ENCODE results near the gene RNPC3. TPM values are rescaled to one million over a fixed set of nuclear protein-coding genes. Genes with fewer than 3 reads are reported as not detected.
A peak's percentile ranks its signal among the peaks of the same experiment; 100 is the strongest.
"Not testable (repeated sequence)": the region's sequence is repeated elsewhere in the genome, so short reads cannot be mapped to it uniquely, and the experiment has no call there.

The RNPC3 gene
- total and polyA plus RNA-seq, 2 experiments from 2014 or later, result 4.4 to 8.1 TPM

DNA sequence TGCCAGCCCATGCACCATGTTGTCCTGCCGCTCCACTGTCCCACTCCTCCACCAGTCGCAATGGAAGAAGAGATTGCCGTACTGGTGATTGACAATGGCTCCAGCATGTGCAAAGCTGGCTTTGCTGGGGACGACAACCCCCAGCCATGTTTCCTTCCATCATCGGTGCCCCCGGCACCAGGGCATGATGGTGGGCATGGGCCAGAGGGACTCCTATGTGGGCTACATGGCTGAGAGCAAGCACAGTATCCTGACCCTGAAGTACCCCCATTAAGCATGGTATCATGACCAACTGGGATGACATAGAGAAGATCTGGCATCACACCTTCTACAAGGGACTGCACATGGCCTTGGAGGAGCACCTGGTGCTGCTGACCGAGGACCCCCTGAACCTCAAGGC lies 44.0 kb downstream of the RNPC3 start:
- Histone ChIP-seq H3K9me2 (ENCODE audit: insufficient read depth) (no peaks in the 10 kb centered on the region), H3K79me2 (ENCODE audit: insufficient read depth) (no peaks in the 10 kb centered on the region), H4K20me1 (ENCODE audit: insufficient read depth) (no peaks in the 10 kb centered on the region), H2AFZ (no peak overlapping the region), H3F3A (ENCODE audit: insufficient read depth) (no peaks in the 10 kb centered on the region), H3K27me3 (replicated peaks; ENCODE audit: insufficient read depth) (no peaks in the 10 kb centered on the region), H3K4me2 (ENCODE audit: unreplicated experiment) (no peak overlapping the region), H3K4me1 (ENCODE audit: insufficient read depth) (no peaks in the 10 kb centered on the region), H3K36me3 (ENCODE audit: low read depth) (no peaks in the 10 kb centered on the region), H3K9ac (no peak overlapping the region), H3K27ac (no peak overlapping the region), H3K9me3 (ENCODE audit: low read depth) (no peaks in the 10 kb centered on the region), H3K4me3 (no peak overlapping the region)
- WGBS, 2 experiments (ENCODE audit: low coverage in 1 of 2, low lambda C conversion rate in 2 of 2, missing lambda C conversion rate in 2 of 2), result 71 to 82% methylated on average over 7 of the region's 7 CpGs
- TF ChIP-seq EZH2 (IDR thresholded peaks at IDR 0.05; ENCODE audit: insufficient read depth, poor library complexity, severe bottlenecking), result no peak
- TF ChIP-seq EZH2phosphoT487 (IDR thresholded peaks at IDR 0.05; ENCODE audit: insufficient read depth, low read depth), result no peak
- no peak for DNase-seq
- in situ Hi-C loops (cut with MboI), result no loop called here

DNA sequence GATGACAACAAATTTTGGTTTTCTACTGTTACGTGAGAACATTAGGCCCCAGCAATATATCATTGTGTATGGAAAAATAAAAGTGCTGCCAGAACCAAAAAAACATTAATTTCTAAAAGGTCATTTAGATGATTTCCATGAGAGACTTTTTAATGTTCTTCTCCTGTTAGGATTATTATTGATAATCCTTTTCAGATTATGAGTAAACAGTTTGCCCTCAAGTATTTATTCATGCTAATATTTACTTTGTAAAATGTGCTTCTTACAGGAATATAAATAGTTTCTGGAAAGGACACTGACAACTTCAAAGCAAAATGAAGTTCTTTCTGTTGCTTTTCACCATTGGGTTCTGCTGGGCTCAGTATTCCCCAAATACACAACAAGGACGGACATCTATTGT lies 45.8 kb downstream of the RNPC3 start, which contains the start of gene AMY2B:
Gene AMY2B (plus strand): TSS at position 301 of the 400 bp plus-strand sequence. CDS start 14 bp downstream, at position 315.
- H3K4me3 ChIP-seq; H2AFZ ChIP-seq; H3F3A ChIP-seq (ENCODE audit: insufficient read depth); H3K9ac ChIP-seq; H3K9me3 ChIP-seq (ENCODE audit: low read depth); H3K27ac ChIP-seq; H3K4me1 ChIP-seq (ENCODE audit: insufficient read depth); H4K20me1 ChIP-seq (ENCODE audit: insufficient read depth); H3K4me2 ChIP-seq (ENCODE audit: unreplicated experiment); H3K27me3 ChIP-seq (replicated peaks; ENCODE audit: insufficient read depth); DNase-seq; H3K36me3 ChIP-seq (ENCODE audit: low read depth); in situ Hi-C loops (cut with MboI); H3K9me2 ChIP-seq (ENCODE audit: insufficient read depth); H3K79me2 ChIP-seq (ENCODE audit: insufficient read depth): not testable (repeated sequence)
- WGBS, 2 experiments (ENCODE audit: low coverage in 1 of 2, low lambda C conversion rate in 2 of 2, missing lambda C conversion rate in 2 of 2), result 88 to 98% methylated on average over 1 to 2 of the region's 2 CpGs

DNA sequence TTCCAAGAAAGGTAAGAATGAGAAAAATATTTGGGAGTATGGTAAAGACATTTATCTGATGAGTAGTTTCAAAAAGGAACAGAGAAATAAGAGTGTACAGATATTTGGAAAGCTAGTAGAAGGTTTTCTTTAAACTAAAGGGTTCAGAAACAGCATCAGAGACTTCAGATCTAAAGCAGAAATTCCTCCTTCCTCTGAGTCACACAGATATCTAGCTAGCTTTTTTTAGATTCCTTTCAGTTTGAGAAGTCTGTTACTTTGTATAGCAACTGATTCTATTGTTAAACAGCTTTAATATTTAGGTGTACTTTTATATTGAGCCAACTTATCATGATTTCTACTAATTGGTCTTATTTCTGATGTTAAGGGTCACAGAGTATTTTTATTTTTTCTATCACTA lies 50.6 kb downstream of the RNPC3 start:
- no peak overlapping the region for H2AFZ ChIP-seq
- no peaks in the 10 kb centered on the region for H3K4me1 ChIP-seq (ENCODE audit: insufficient read depth)
- H3K9ac ChIP-seq, result no peak overlapping the region
- H3K79me2 ChIP-seq (ENCODE audit: insufficient read depth), result no peaks in the 10 kb centered on the region
- H3K27ac ChIP-seq, result no peak overlapping the region
- no peaks in the 10 kb centered on the region for H3K27me3 ChIP-seq (replicated peaks; ENCODE audit: insufficient read depth)
- H3K4me2 ChIP-seq (ENCODE audit: unreplicated experiment), result no peak overlapping the region
- no peak overlapping the region for H3K4me3 ChIP-seq
- peak; percentile 7 for DNase-seq
- in situ Hi-C loops (cut with MboI), result no loop called here
- H4K20me1 ChIP-seq (ENCODE audit: insufficient read depth), result no peaks in the 10 kb centered on the region
- no peaks in the 10 kb centered on the region for H3F3A ChIP-seq (ENCODE audit: insufficient read depth)
- H3K36me3 ChIP-seq (ENCODE audit: low read depth), result no peaks in the 10 kb centered on the region
- no peaks in the 10 kb centered on the region for H3K9me3 ChIP-seq (ENCODE audit: low read depth)
- no peak for TF ChIP-seq EZH2phosphoT487 (IDR thresholded peaks at IDR 0.05; ENCODE audit: insufficient read depth, low read depth)
- no peak for TF ChIP-seq EZH2 (IDR thresholded peaks at IDR 0.05; ENCODE audit: insufficient read depth, poor library complexity, severe bottlenecking)
- H3K9me2 ChIP-seq (ENCODE audit: insufficient read depth), result no peaks in the 10 kb centered on the region

DNA sequence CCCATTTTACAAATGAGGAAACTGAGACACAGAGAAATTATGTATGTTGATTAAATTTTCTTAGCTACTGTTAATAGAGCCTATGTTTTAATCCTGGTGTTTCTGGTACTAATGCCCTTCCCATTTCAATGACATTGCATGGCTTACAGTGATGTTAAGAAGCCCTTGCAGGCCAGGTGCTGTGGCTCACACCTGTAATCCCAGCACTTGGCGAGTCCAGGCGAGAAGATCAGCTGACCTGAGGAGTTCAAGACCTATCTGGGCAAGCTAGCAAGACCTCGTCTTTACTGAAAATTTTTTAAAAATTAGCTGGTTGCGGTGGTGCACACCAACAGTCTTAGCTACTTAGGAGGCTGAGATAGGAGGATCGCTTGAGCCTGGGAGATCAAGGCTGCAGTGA lies 51.3 kb downstream of the RNPC3 start:
- H3K4me1 ChIP-seq (ENCODE audit: insufficient read depth); H3K4me2 ChIP-seq (ENCODE audit: unreplicated experiment); DNase-seq; H3F3A ChIP-seq (ENCODE audit: insufficient read depth); H3K79me2 ChIP-seq (ENCODE audit: insufficient read depth); H2AFZ ChIP-seq; H4K20me1 ChIP-seq (ENCODE audit: insufficient read depth); H3K9ac ChIP-seq; in situ Hi-C loops (cut with MboI); H3K9me3 ChIP-seq (ENCODE audit: low read depth); H3K27me3 ChIP-seq (replicated peaks; ENCODE audit: insufficient read depth); H3K9me2 ChIP-seq (ENCODE audit: insufficient read depth); H3K4me3 ChIP-seq; H3K27ac ChIP-seq; H3K36me3 ChIP-seq (ENCODE audit: low read depth): not testable (repeated sequence)
- WGBS, 2 experiments (ENCODE audit: low coverage in 1 of 2, low lambda C conversion rate in 2 of 2, missing lambda C conversion rate in 2 of 2), result 74 to 75% methylated on average over 4 to 5 of the region's 5 CpGs

DNA sequence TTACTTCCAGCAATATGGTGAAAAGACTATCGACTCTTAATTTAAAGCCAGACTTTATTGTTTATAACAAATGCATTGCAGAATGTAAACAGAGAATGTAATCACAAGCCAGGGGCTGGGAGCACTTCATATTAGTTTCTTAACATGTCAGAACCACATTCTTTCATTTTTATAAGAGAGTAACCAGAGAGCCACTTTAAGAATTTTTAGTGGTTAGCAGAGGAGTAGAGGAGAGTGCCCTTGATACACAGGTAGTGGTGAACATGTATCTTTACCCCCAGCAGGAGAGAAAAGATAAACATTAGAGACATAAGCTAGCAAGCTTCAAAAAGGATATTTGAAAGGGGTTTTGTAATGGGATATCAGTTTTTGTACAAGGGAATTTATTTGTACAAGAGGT lies 57.0 kb downstream of the RNPC3 start:
- no peaks in the 10 kb centered on the region for H4K20me1 ChIP-seq (ENCODE audit: insufficient read depth)
- no peak for DNase-seq
- H3K9ac ChIP-seq, result no peak overlapping the region
- H3K9me2 ChIP-seq (ENCODE audit: insufficient read depth), result no peaks in the 10 kb centered on the region
- no peaks in the 10 kb centered on the region for H3F3A ChIP-seq (ENCODE audit: insufficient read depth)
- no peak overlapping the region for H2AFZ ChIP-seq
- no peak overlapping the region for H3K4me3 ChIP-seq
- no peaks in the 10 kb centered on the region for H3K79me2 ChIP-seq (ENCODE audit: insufficient read depth)
- in situ Hi-C loops (cut with MboI), result no loop called here
- no peaks in the 10 kb centered on the region for H3K4me1 ChIP-seq (ENCODE audit: insufficient read depth)
- TF ChIP-seq EZH2 (IDR thresholded peaks at IDR 0.05; ENCODE audit: insufficient read depth, poor library complexity, severe bottlenecking) (no peak), EZH2phosphoT487 (IDR thresholded peaks at IDR 0.05; ENCODE audit: insufficient read depth, low read depth) (no peak)
- no peak overlapping the region for H3K27ac ChIP-seq
- no peaks in the 10 kb centered on the region for H3K27me3 ChIP-seq (replicated peaks; ENCODE audit: insufficient read depth)
- H3K36me3 ChIP-seq (ENCODE audit: low read depth), result no peaks in the 10 kb centered on the region
- no peak overlapping the region for H3K4me2 ChIP-seq (ENCODE audit: unreplicated experiment)
- no peaks in the 10 kb centered on the region for H3K9me3 ChIP-seq (ENCODE audit: low read depth)
- WGBS, 2 experiments (ENCODE audit: low coverage in 1 of 2, low lambda C conversion rate in 2 of 2, missing lambda C conversion rate in 2 of 2), result 71 to 82% methylated on average over 1 of the region's 1 CpG

Data from GM23248 (cell line).